Testis (tissue), 3 donors: ENCODE measurements around the gene PKD2L1. TPM values are rescaled to one million over a fixed set of nuclear protein-coding genes. Genes with fewer than 3 reads are reported as not detected.
"Not testable (repeated sequence)": the region's sequence is repeated elsewhere in the genome, so short reads cannot be mapped to it uniquely, and the experiment has no call there.

Source experiments
- DNase-seq: peaks from one replicate; pipeline ENCODE4 v3.0.0-alpha.2; 2019
- H3K27ac ChIP-seq, 2 donors: fragments of 200-600 bp; sonication (generic); one replicate each; pipeline ENCODE4 v1.5.1; 2019
- H3K27me3 ChIP-seq: fragments of 200-600 bp; sonication (generic); one replicate; pipeline ENCODE4 v1.5.1; 2019
- H3K36me3 ChIP-seq: fragments of 200-600 bp; sonication (generic); one replicate; pipeline ENCODE4 v1.5.1; 2017; ENCODE audit warnings: low read depth; ENCODE audit errors: missing control alignments
- H3K4me1 ChIP-seq: fragments of 200-600 bp; sonication (generic); one replicate; pipeline ENCODE4 v1.5.1; 2019
- H3K4me3 ChIP-seq, 2 donors: fragments of 200-600 bp; sonication (generic); one replicate each; pipeline ENCODE4 v1.5.1; 2017 to 2019
- H3K9me3 ChIP-seq: fragments of 200-600 bp; sonication (generic); one replicate; pipeline ENCODE4 v1.5.1; 2017
- CTCF ChIP-seq, 3 experiments: fragments of 450-650 bp in 2 of 3; fragments of 200-600 bp in 1 of 3; sonication (generic) in 1 of 3; IDR thresholded peaks; one replicate each; pipeline ENCODE4 v1.5.1; 2016 to 2019; ENCODE audit warnings: antibody characterized with exemption in 3 of 3, mild to moderate bottlenecking in 2 of 3, moderate library complexity in 1 of 3
- POLR2A ChIP-seq: fragments of 450-650 bp; IDR thresholded peaks from one replicate; pipeline ENCODE4 v1.6.1; 2017; ENCODE audit warnings: antibody characterized with exemption, mild to moderate bottlenecking, moderate library complexity
- WGBS, 2 donors: methylation state at CpG; one replicate each; pipeline ENCODE4 v1.1.5; 2018; 5-methylcytosine and 5-hydroxymethylcytosine counted together
- intact Hi-C: fragments of 100-400 bp; cut with DNase I; formaldehyde crosslinking; loops from one replicate; pipeline ENCODE4 v1.15.1; 2023; ENCODE audit warnings: low total_unique reads
- polyA plus RNA-seq: library from polyadenylated mRNA; stranded (reverse); fragments of 350-450 nt; fragmentation: Illumina TruSeq; extraction: RNeasy Lipid Tissue Mini Kit (QIAGEN cat#74804); gene quantifications from one replicate; pipeline ENCODE4 v1.2.3, GENCODE V29; 2014; ENCODE audit warnings: low read depth, low replicate concordance; ENCODE audit not compliant: insufficient read depth
- total RNA-seq, 2 donors: library from RNA; depleted of rRNA; stranded (reverse); fragments of >200 nt; gene quantifications; one replicate each; pipeline ENCODE4 v1.2.3, GENCODE V29; 2016

The PKD2L1 gene
- total and polyA plus RNA-seq, 3 donors from 2014 or later = 0.99 to 4.7 (median 1.6) TPM

- intact Hi-C loops = no loop called here
- H3K27ac ChIP-seq = no peak overlapping the region
- peaks cover 3% of the 10 kb centered on the region for H3K4me1 ChIP-seq
- DNase-seq = no peak
- no peaks in the 10 kb centered on the region for H3K36me3 ChIP-seq
- no peaks in the 10 kb centered on the region for H3K27me3 ChIP-seq
- TF ChIP-seq CTCF (IDR thresholded peaks at IDR 0.05) (no peak), POLR2A (no peak)
- no peaks in the 10 kb centered on the region for H3K9me3 ChIP-seq
- no peak overlapping the region for H3K4me3 ChIP-seq
These were observed 37.0 kb downstream of the PKD2L1 start for GRCh38 chr10:100293066-100293465.

- intact Hi-C loops, H3K27me3 ChIP-seq, H3K27ac ChIP-seq, H3K4me3 ChIP-seq, H3K4me1 ChIP-seq, DNase-seq, H3K36me3 ChIP-seq, H3K9me3 ChIP-seq: not testable (repeated sequence)
- 85 to 89% methylated on average over 4 of the region's 4 CpGs for WGBS, 2 donors
These were observed 37.7 kb downstream of the PKD2L1 start for GRCh38 chr10:100292300-100292699.

DNA sequence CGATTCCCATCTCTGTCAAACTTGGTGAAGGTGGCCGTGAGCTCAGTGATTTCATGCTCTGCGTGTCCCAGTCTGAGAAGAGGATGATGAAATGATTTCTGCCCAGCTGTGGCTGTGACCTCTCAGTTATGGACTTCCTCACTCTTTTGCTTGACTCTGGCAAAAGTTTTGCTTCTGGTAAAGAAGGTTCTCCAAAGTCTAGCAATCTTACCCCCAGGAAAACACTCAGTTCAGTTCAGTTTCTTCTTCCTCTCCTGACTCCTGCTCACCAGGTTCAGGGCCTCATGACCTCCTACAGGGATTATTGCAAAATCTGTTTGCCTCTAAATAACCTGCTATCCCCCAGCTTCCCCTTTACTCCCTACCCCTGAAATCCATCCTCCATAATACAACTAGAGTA lies 38.7 kb downstream of the PKD2L1 start:
- 79 to 85% methylated on average over 3 of the region's 3 CpGs for WGBS, 2 donors
- no peaks in the 10 kb centered on the region for H3K9me3 ChIP-seq
- H3K4me1 ChIP-seq = peaks cover 7% of the 10 kb centered on the region
- no peaks in the 10 kb centered on the region for H3K36me3 ChIP-seq
- no peaks in the 10 kb centered on the region for H3K27me3 ChIP-seq
- no peak for TF ChIP-seq POLR2A
- TF ChIP-seq CTCF (IDR thresholded peaks at IDR 0.05) = no peak
- intact Hi-C loops = no loop called here
- H3K4me3 ChIP-seq = no peak overlapping the region
- no peak overlapping the region for H3K27ac ChIP-seq
- DNase-seq = no peak

DNA sequence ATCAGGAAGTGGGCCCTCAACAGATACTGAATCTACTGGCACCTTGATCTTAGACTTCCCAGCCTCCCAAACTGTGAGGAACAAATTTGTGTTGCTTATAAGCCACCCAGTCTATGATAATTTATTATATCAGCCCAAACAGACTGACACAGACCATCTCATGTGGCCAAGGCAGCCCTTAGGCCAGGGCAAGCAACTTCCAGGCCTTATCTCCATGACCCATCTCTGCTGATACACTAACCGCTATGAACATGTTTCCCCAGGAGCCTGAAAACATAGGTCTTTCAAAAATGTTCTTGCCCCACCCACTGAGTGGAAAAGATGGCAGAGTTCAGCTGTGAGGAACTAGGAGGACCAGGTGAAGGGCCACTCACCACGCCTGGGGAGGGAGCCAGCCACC lies 40.4 kb downstream of the PKD2L1 start:
- intact Hi-C loops = no loop called here
- no peak for DNase-seq
- no peaks in the 10 kb centered on the region for H3K27me3 ChIP-seq
- no peaks in the 10 kb centered on the region for H3K36me3 ChIP-seq
- TF ChIP-seq CTCF (IDR thresholded peaks at IDR 0.05) (no peak), POLR2A (no peak)
- 87 to 100% methylated on average over 1 to 2 of the region's 2 CpGs for WGBS, 2 donors
- H3K4me3 ChIP-seq = no peak overlapping the region
- no peaks in the 10 kb centered on the region for H3K9me3 ChIP-seq
- peaks cover 15% of the 10 kb centered on the region for H3K4me1 ChIP-seq
- H3K27ac ChIP-seq = no peak overlapping the region

DNA sequence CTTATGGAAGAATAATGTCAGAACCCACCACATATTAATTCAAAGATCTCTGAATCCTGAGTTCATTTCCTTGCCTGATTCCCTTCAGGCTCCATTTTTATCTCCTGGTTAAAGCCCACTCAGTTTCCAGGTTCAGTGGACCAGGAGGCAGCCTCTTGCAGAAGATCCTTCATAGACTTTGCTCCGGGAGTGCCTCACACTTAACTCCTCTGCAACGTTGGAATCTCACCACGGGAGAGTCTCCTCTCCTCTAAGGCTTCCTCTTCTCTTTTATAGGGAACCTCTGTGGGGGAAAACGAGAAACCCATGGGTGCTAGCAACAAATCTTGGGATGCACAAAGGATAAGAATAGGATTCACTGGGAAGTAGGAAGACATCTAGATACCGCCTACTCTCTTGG lies 41.8 kb downstream of the PKD2L1 start:
- H3K36me3 ChIP-seq = no peaks in the 10 kb centered on the region
- WGBS, 2 donors = 68 to 86% methylated on average over 5 of the region's 5 CpGs
- H3K27me3 ChIP-seq = no peaks in the 10 kb centered on the region
- H3K4me1 ChIP-seq = peaks cover 15% of the 10 kb centered on the region
- no peak for DNase-seq
- no peak overlapping the region for H3K4me3 ChIP-seq
- intact Hi-C loops = no loop called here
- no peak overlapping the region for H3K27ac ChIP-seq
- no peaks in the 10 kb centered on the region for H3K9me3 ChIP-seq
- no peak for TF ChIP-seq CTCF (IDR thresholded peaks at IDR 0.05)
- TF ChIP-seq POLR2A = no peak
